Measurements from ENCODE around the gene MTPN.

Gene MTPN

DNA sequence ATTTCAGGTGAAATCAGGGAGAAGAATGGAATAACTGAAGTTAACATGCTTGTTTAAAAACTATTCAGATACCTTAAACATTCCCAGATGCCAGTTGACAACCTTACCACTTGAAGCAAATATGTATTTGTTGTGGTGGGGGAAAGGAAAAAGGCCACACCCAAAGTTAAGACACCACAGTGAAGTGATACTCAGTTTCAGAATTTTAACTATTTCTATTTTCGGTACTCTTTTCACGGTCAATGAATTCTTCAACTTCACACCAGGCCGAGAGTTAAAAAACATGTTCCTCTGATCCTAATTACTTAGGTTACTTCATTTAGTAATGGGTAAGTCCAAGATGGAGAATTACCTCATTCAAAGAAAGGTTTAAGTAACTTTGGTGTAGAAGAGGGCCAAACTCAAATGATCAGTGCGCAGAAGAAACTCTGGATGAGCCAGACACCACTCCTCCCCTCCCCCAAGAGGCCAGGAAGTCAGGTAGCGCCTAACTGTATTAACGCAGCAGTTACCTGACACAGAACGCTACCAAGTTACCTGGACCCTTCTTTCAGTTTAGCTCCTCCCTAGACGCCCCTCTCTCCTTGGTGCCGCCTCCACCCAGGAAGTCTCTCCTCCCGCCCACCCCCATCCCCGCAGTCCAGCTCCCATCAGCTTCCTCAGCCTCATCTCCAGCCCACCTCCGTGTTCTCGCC is 700 bp downstream of the MTPN start:
- peak overlapping the region; percentile 79 for H3K4me3 ChIP-seq (ENCODE audit: low read depth, low read length)
- TF ChIP-seq CTCF (IDR thresholded peaks at IDR 0.05; ENCODE audit: borderline replicate concordance, insufficient read depth, low read depth, low read length) = no peak

DNA sequence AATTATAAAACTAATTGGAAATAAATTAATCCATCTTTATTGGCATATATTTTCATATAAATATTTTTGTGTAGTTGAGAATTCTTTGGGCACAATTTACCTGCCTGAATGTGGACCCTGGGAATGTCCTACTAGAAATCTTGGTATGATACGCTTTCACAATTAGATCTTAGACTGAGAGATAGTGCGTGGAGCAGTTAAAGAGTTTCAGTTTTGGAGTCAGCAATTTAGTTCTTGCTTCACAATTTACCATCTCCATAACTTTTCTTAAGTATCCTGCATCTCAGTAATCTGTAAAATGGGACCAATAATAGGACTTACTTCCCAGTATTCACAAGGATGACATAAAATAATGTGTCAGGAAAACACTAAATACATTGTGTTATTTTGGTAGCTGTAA is 2.0 kb downstream of the MTPN start:
- no peak for TF ChIP-seq CTCF (IDR thresholded peaks at IDR 0.05; ENCODE audit: borderline replicate concordance, insufficient read depth, low read depth, low read length)
- no peak overlapping the region for H3K4me3 ChIP-seq (ENCODE audit: low read depth, low read length)

GRCh38 chr7:135974667-135975066 is 2.5 kb downstream of the MTPN start:
- no peak overlapping the region for H3K4me3 ChIP-seq (ENCODE audit: low read depth, low read length)
- TF ChIP-seq CTCF (IDR thresholded peaks at IDR 0.05; ENCODE audit: borderline replicate concordance, insufficient read depth, low read depth, low read length) = no peak

DNA sequence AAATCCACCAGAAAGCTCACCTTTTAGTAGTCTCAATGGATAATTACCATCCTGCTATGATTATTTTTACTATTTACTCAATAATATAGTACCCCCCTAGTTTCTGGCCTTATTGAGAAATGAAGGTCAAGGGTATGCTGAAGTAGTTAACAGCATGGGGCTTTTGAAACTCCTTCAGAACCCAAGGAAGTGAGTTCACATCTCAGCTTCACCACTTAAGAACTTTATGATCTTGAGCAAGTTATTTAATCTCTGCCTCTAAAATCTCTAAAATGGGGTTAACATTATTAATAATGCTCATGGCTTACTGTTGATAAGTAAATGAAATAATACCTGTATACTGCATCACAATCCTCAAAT is 5.8 kb downstream of the MTPN start:
- no peak overlapping the region for H3K4me3 ChIP-seq (ENCODE audit: low read depth, low read length)
- TF ChIP-seq CTCF (IDR thresholded peaks at IDR 0.05; ENCODE audit: borderline replicate concordance, insufficient read depth, low read depth, low read length) = no peak

DNA sequence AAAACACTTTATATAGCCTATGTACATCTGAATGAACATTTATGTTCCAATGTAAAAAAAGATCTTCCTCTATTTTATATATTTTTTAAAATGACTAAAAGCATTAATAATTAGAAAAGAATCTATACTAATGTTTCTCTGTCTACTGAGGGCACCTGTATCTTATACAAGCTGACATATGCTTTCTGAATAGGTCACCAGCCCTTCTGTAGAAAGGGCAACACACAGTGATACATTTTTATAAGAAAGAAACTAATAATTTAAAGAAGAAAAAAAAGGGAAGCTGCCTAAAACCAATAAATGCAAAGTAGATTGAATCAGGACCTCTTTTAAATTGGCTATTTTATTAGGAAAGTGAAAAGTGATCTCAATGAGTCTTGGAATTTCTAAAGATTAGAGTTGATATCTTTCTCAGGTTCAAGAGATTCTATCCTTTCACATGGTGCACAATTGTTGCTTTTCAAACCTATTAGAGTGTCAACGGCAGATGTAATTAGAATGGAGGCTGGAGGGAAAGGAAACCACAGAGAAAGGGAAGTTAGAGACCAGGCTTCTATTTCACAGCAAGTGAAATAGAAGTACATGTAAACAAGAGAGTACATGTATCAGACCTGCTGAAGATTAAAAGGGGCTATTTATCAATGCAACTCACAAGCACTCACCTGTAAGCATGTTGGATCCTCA is 6.3 kb downstream of the MTPN start:
- TF ChIP-seq CTCF (IDR thresholded peaks at IDR 0.05; ENCODE audit: borderline replicate concordance, insufficient read depth, low read depth, low read length) = no peak
- no peak overlapping the region for H3K4me3 ChIP-seq (ENCODE audit: low read depth, low read length)

GRCh38 chr7:135970045-135970444 is 7.1 kb downstream of the MTPN start:
- no peak for TF ChIP-seq CTCF (IDR thresholded peaks at IDR 0.05; ENCODE audit: borderline replicate concordance, insufficient read depth, low read depth, low read length)
- no peak overlapping the region for H3K4me3 ChIP-seq (ENCODE audit: low read depth, low read length)
